HepG2 (cell line): Measurements from ENCODE around the gene SUSD6. TPM values are rescaled to one million over a fixed set of nuclear protein-coding genes. Genes with fewer than 3 reads are reported as not detected.
A peak's percentile ranks its signal among the peaks of the same experiment; 100 is the strongest.

Experiments
- AHR ChIP-seq: IDR thresholded peaks from 2 replicates; pipeline ENCODE4 v1.6.1; 2018; ENCODE audit warnings: missing genetic modification reagents, missing compliant biosample characterization
- ATF7 ChIP-seq, 2 experiments: fragments of 450-650 bp in 1 of 2; sonication (generic) in 1 of 2; formaldehyde crosslinking in 1 of 2; IDR thresholded peaks; 2 replicates each; pipeline versions ENCODE4 v1.4.0 to v1.6.1; 2016 to 2020; ENCODE audit warnings: antibody characterized with exemption in 1 of 2, mild to moderate bottlenecking in 1 of 2, missing genetic modification reagents in 1 of 2
- CEBPG ChIP-seq: IDR thresholded peaks from 2 replicates; pipeline ENCODE4 v1.6.1; 2016
- ELF3 ChIP-seq: IDR thresholded peaks from 2 replicates; pipeline ENCODE4 v1.6.1; 2016; ENCODE audit warnings: missing genetic modification reagents, missing compliant biosample characterization
- FOXK2 ChIP-seq: fragments of 450-650 bp; IDR thresholded peaks from 2 replicates; pipeline ENCODE4 v1.6.1; 2016
- HIC2 ChIP-seq: sonication (generic); formaldehyde crosslinking; IDR thresholded peaks from 2 replicates; pipeline ENCODE4 v1.9.0; 2022; ENCODE audit warnings: low read depth, missing genetic modification reagents
- HNRNPL ChIP-seq: fragments of 200-400 bp; formaldehyde crosslinking; IDR thresholded peaks from 2 replicates; pipeline ENCODE4 v1.6.1; 2017; ENCODE audit warnings: mild to moderate bottlenecking, low read depth, low read length
- IRF2 ChIP-seq: IDR thresholded peaks from 2 replicates; pipeline ENCODE4 v1.6.1; 2018; ENCODE audit warnings: missing genetic modification reagents, missing compliant biosample characterization
- LCORL ChIP-seq, 2 experiments: fragments of 450-650 bp in 1 of 2; sonication (generic) in 1 of 2; formaldehyde crosslinking in 1 of 2; IDR thresholded peaks; 2 replicates each; pipeline versions ENCODE4 v1.5.0 to v1.6.1; 2017 to 2020; ENCODE audit warnings: antibody characterized with exemption in 1 of 2, missing genetic modification reagents in 1 of 2
- MED1 ChIP-seq: sonication (generic); formaldehyde crosslinking; IDR thresholded peaks from 2 replicates; pipeline ENCODE4 v1.4.0; 2020; ENCODE audit warnings: missing genetic modification reagents
- MIER3 ChIP-seq: IDR thresholded peaks from 2 replicates; pipeline ENCODE4 v1.6.1; 2016; ENCODE audit warnings: missing compliant biosample characterization, borderline replicate concordance
- NCOR1 ChIP-seq: fragments of 200-600 bp; sonication (generic); IDR thresholded peaks from 2 replicates; pipeline ENCODE4 v1.7.0; 2017; ENCODE audit warnings: antibody characterized with exemption, low read length, borderline replicate concordance
- TAF1 ChIP-seq: sonication (generic); formaldehyde crosslinking; IDR thresholded peaks from 2 replicates; pipeline ENCODE4 v1.4.0; 2020; ENCODE audit warnings: missing genetic modification reagents
- TEAD3 ChIP-seq: optimal IDR thresholded peaks from 2 replicates; pipeline ENCODE3; 2016; ENCODE audit warnings: borderline replicate concordance
- TGIF2 ChIP-seq: IDR thresholded peaks from 2 replicates; pipeline ENCODE4 v1.6.1; 2016; ENCODE audit warnings: control low read depth, missing compliant biosample characterization
- YEATS4 ChIP-seq: sonication (generic); formaldehyde crosslinking; IDR thresholded peaks from 2 replicates; pipeline ENCODE4 v1.4.0; 2020; ENCODE audit warnings: missing genetic modification reagents, borderline replicate concordance
- ZBTB34 ChIP-seq: sonication (generic); formaldehyde crosslinking; IDR thresholded peaks from 2 replicates; pipeline ENCODE4 v1.8.0; 2022; ENCODE audit warnings: mild to moderate bottlenecking, missing genetic modification reagents
- ZNF225 ChIP-seq: sonication (generic); formaldehyde crosslinking; IDR thresholded peaks from 2 replicates; pipeline ENCODE4 v1.4.0; 2020; ENCODE audit warnings: mild to moderate bottlenecking, missing genetic modification reagents
- ZNF512 ChIP-seq: sonication (generic); formaldehyde crosslinking; IDR thresholded peaks from 2 replicates; pipeline ENCODE4 v1.4.0; 2020; ENCODE audit warnings: mild to moderate bottlenecking, missing genetic modification reagents
- ZSCAN21 ChIP-seq: sonication (generic); formaldehyde crosslinking; IDR thresholded peaks from 2 replicates; pipeline ENCODE4 v1.8.0; 2022; ENCODE audit warnings: mild to moderate bottlenecking, missing genetic modification reagents, moderate library complexity, borderline replicate concordance
- polyA plus RNA-seq, 8 experiments: library from polyadenylated mRNA; depleted of rRNA in 3 of 8; stranded (reverse) in 7 of 8; unstranded in 1 of 8; fragments of >200 nt; fragmentation: Illumina TruSeq in 4 of 8; extraction: Trizol in 4 of 8; gene quantifications; 2 replicates each; pipeline versions ENCODE4 v1.2.1 to v1.2.3, GENCODE V29; 2011 to 2016; ENCODE audit warnings: low read depth in 4 of 8, missing spikeins in 1 of 8, mixed read lengths in 1 of 8; ENCODE audit not compliant: insufficient read depth in 1 of 8
- total RNA-seq, 5 experiments: library from RNA; depleted of rRNA; stranded (reverse); fragments of >200 nt; fragmentation: Illumina TruSeq; extraction: Trizol; gene quantifications; 2 replicates each; pipeline ENCODE4 v1.2.3, GENCODE V29; 2016; ENCODE audit warnings: low read depth in 1 of 5

Gene SUSD6
- total and polyA plus RNA-seq, 2 of the 13 experiments (the other 11 are each of a cell fraction or from before 2014, with no cell fraction given), result 7.2 to 7.4 TPM

GRCh38 chr14:69580009-69580577 is 31.3 kb upstream of the SUSD6 start (continued):
- TF ChIP-seq ZSCAN21 (0 out of 2 replicates have a peak, but pooled peaks have one; percentile 39), HIC2 (CRISPR knock-in tag) (no peak; the same call in 1 of the 2 replicates), YEATS4 (no peak), LCORL (IDR thresholded peaks at IDR 0.05) (no peak), LCORL (CRISPR knock-in tag; IDR thresholded peaks at IDR 0.05) (peak; percentile 93), MIER3 (0 out of 2 replicates have a peak, but pooled peaks have one; percentile 68), ELF3 (CRISPR knock-in tag) (peak; percentile 50; the same call in 1 of the 2 replicates), FOXK2 (peak; percentile 80), MED1 (peak; percentile 41; the same call in 1 of the 2 replicates), TEAD3 (CRISPR knock-in tag) (peak; percentile 42), AHR (CRISPR knock-in tag) (no peak), TAF1 (CRISPR knock-in tag) (no peak), TGIF2 (CRISPR knock-in tag) (peak; percentile 82; the same call in 1 of the 2 replicates), NCOR1 (peak; percentile 60; the same call in 1 of the 2 replicates), ATF7 (IDR thresholded peaks at IDR 0.05) (peak; percentile 72), ATF7 (CRISPR knock-in tag; IDR thresholded peaks at IDR 0.05) (no peak), ZBTB34 (no peak), IRF2 (CRISPR knock-in tag) (peak; percentile 58; the same call in 1 of the 2 replicates), CEBPG (CRISPR knock-in tag) (peak; percentile 97), ZNF512 (CRISPR knock-in tag) (0 out of 2 replicates have a peak, but pooled peaks have one; percentile 18), HNRNPL (no peak), ZNF225 (no peak)
